Measurements from ENCODE around the gene STXBP6. TPM values are rescaled to one million over a fixed set of nuclear protein-coding genes. Genes with fewer than 3 reads are reported as not detected.

The STXBP6 gene
- total and polyA plus RNA-seq, 2 of the 13 experiments (the other 11 are each of a cell fraction or from before 2014, with no cell fraction given), result 35.3 to 42.8 TPM

- 80% methylated on average over 1 of the region's 1 CpG for WGBS (ENCODE audit: low lambda C conversion rate)
- POLR2A ChIA-PET, result interaction anchor here (2.1 kb wide), 1 partner anchor 74 kb away, joined by 6 read pairs; no protein-coding TSS in a partner anchor
- no TSS peak for BruUV-seq (replicated peaks)
- ATAC-seq (no peak), DNase-seq (ENCODE audit: low spot score) (no peak), FAIRE-seq (no peak)
- no peak overlapping the region for H2AFZ ChIP-seq (ENCODE audit: low read length)
- in situ Hi-C loops (cut with HindIII; ENCODE audit: extremely low pct_ligation_motif_present, low pct_unique_long_range_greater_than_20kb), result no loop called here
- H3K4me1 ChIP-seq (ENCODE audit: insufficient read depth, low read length), result peaks cover 58% of the 10 kb centered on the region
- no peaks in the 10 kb centered on the region for H4K20me1 ChIP-seq (ENCODE audit: insufficient read depth, low read length)
- H3K9ac ChIP-seq (ENCODE audit: insufficient read depth, low read depth, low read length), result no peak overlapping the region
- H3K27ac ChIP-seq (ENCODE audit: extremely low read length, insufficient read depth, low read length), result no peak overlapping the region
- no peaks in the 10 kb centered on the region for H3K79me2 ChIP-seq (ENCODE audit: insufficient read depth, low read length)
- H3K4me3 ChIP-seq (replicated peaks in 1 of 3; ENCODE audit: insufficient read depth in 1 of 3, low read depth in 2 of 3, low read length in 3 of 3), result no peak overlapping the region
- CTCF ChIA-PET (ENCODE audit: low intra/inter-chr PET ratio, low total read pairs), result no interaction called here
- no peaks in the 10 kb centered on the region for H3K9me3 ChIP-seq (ENCODE audit: low read length)
- H3K4me2 ChIP-seq (ENCODE audit: low read depth, low read length), result no peak overlapping the region
- no peaks in the 10 kb centered on the region for H3K36me3 ChIP-seq (replicated peaks in 1 of 2; ENCODE audit: control insufficient read depth in 1 of 2, insufficient read depth in 2 of 2, low read length in 2 of 2)
- intact Hi-C loops (cut with micrococcal nuclease; ENCODE audit: unreplicated experiment), result no loop called here
- H3K27me3 ChIP-seq (ENCODE audit: control insufficient read depth in 1 of 2, insufficient read depth in 2 of 2, low read length in 2 of 2), result no peaks in the 10 kb centered on the region
- TF ChIP-seq ZNF10 (CRISPR knock-in tag; IDR thresholded peaks at IDR 0.05; ENCODE audit: borderline replicate concordance, low read depth), result no peak
- no peak for TF ChIP-seq ETV6 (CRISPR knock-in tag; conservative IDR thresholded peaks at IDR 0.05)
- TF ChIP-seq REL (CRISPR knock-in tag; conservative IDR thresholded peaks at IDR 0.05), result no peak
- TF ChIP-seq BRD4 (CRISPR knock-in tag; IDR thresholded peaks at IDR 0.05), result no peak
- TF ChIP-seq DDIT3 (CRISPR knock-in tag; IDR thresholded peaks at IDR 0.05), result no peak
- TF ChIP-seq EHMT2 (IDR thresholded peaks at IDR 0.05; ENCODE audit: borderline replicate concordance, low read depth, low read length), result no peak
- TF ChIP-seq GFI1 (CRISPR knock-in tag; IDR thresholded peaks at IDR 0.05; ENCODE audit: borderline replicate concordance), result no peak
- TF ChIP-seq ZNF577 (CRISPR knock-in tag; IDR thresholded peaks at IDR 0.05; ENCODE audit: borderline replicate concordance, low read depth), result no peak
- no peak for TF ChIP-seq PLRG1 (conservative IDR thresholded peaks at IDR 0.05)
These were observed 136.2 kb downstream of the STXBP6 start for GRCh38 chr14:24913746-24914145.

DNA sequence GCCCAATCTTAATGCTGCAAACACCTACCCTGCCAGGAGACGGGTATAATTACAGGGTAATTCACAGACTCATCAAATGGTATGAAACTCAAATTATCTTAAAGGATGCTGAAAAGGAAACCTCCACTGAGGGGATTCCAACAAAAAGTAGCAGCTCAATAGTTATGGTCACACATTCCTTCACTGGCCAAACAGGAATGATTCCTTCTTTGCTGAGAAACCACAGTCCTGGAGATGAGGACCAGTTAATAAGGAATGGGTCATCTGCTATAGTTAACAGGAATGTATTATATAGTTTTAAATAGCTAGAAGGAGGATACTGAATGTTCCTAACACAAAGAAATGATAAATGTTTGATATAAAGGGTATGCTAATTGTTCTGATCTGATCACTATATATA, 136.9 kb downstream of the STXBP6 start:
- ATAC-seq, result no peak
- TF ChIP-seq PHB2 (IDR thresholded peaks at IDR 0.05; ENCODE audit: partially characterized antibody), result no peak
- no peak for TF ChIP-seq PRDM15 (CRISPR knock-in tag; IDR thresholded peaks at IDR 0.05)
- no peak for TF ChIP-seq ZNF138 (CRISPR knock-in tag; IDR thresholded peaks at IDR 0.05; ENCODE audit: low read depth)
- no peak for TF ChIP-seq FOSL2 (CRISPR knock-in tag; IDR thresholded peaks at IDR 0.05)
- TF ChIP-seq GTF2F1 (IDR thresholded peaks at IDR 0.05; ENCODE audit: low read length), result no peak
- no peak for TF ChIP-seq NFYC (CRISPR knock-in tag; IDR thresholded peaks at IDR 0.05)
- TF ChIP-seq ZNF235 (CRISPR knock-in tag; IDR thresholded peaks at IDR 0.05; ENCODE audit: borderline replicate concordance), result no peak
- TF ChIP-seq SRSF1 (optimal IDR thresholded peaks at IDR 0.05; ENCODE audit: low read depth, low read length), result no peak
- Histone ChIP-seq H3K79me2 (ENCODE audit: insufficient read depth, low read length) (no peaks in the 10 kb centered on the region), H3K9ac (ENCODE audit: insufficient read depth, low read depth, low read length) (no peak overlapping the region), H3K36me3 (replicated peaks in 1 of 2; ENCODE audit: control insufficient read depth in 1 of 2, insufficient read depth in 2 of 2, low read length in 2 of 2) (no peaks in the 10 kb centered on the region), H3K4me1 (ENCODE audit: insufficient read depth, low read length) (peaks cover 65% of the 10 kb centered on the region), H3K27me3 (ENCODE audit: control insufficient read depth in 1 of 2, insufficient read depth in 2 of 2, low read length in 2 of 2) (no peaks in the 10 kb centered on the region), H3K4me3 (replicated peaks in 1 of 3; ENCODE audit: insufficient read depth in 1 of 3, low read depth in 2 of 3, low read length in 3 of 3) (no peak overlapping the region), H4K20me1 (ENCODE audit: insufficient read depth, low read length) (no peaks in the 10 kb centered on the region), H3K4me2 (ENCODE audit: low read depth, low read length) (no peak overlapping the region), H3K9me3 (ENCODE audit: low read length) (no peaks in the 10 kb centered on the region), H2AFZ (ENCODE audit: low read length) (no peak overlapping the region), H3K27ac (ENCODE audit: extremely low read length, insufficient read depth, low read length) (no peak overlapping the region)
- in situ Hi-C loops (cut with HindIII; ENCODE audit: extremely low pct_ligation_motif_present, low pct_unique_long_range_greater_than_20kb) (no loop called here), intact Hi-C loops (cut with micrococcal nuclease; ENCODE audit: unreplicated experiment) (no loop called here)
- no peak for DNase-seq (ENCODE audit: low spot score)
- ChIA-PET POLR2A (interaction anchor here (2.1 kb wide), 1 partner anchor 73 kb away, joined by 6 read pairs; no protein-coding TSS in a partner anchor), CTCF (ENCODE audit: low intra/inter-chr PET ratio, low total read pairs) (no interaction called here)
- WGBS (ENCODE audit: low lambda C conversion rate), result 89% methylated on average over 1 of the region's 1 CpG
- BruUV-seq (replicated peaks), result no TSS peak
- no peak for FAIRE-seq

Measured in HepG2 (cell line).